Limb (tissue), 2 donors: ENCODE measurements around the gene PAN2.
"Not testable (repeated sequence)": the region's sequence is repeated elsewhere in the genome, so short reads cannot be mapped to it uniquely, and the experiment has no call there.

Source experiments
- DNase-seq, 2 donors: peaks; one replicate each; pipeline ENCODE4 v3.0.0-alpha.2; 2016; ENCODE audit errors: extremely low spot score in 2 of 2

Gene PAN2

GRCh38 chr12:56347255-56347654 is 13.5 kb upstream of the PAN2 start:
- DNase-seq, result not testable (repeated sequence)

- no peak for DNase-seq
Measured at GRCh38 chr12:56346675-56347074, 12.9 kb upstream of the PAN2 start.

GRCh38 chr12:56342290-56342689 is 8.5 kb upstream of the PAN2 start:
- DNase-seq, result not testable (repeated sequence)

GRCh38 chr12:56341616-56342015 is 7.8 kb upstream of the PAN2 start:
- DNase-seq, result no peak

- DNase-seq, result no peak
Measured at GRCh38 chr12:56339158-56339422, 5.3 kb upstream of the PAN2 start.

- DNase-seq, result no peak
Measured at GRCh38 chr12:56338308-56339157, 4.7 kb upstream of the PAN2 start, which contains the start of gene IL23A. IL23A (plus strand) TSS chr12:56338884; CDS start chr12:56339045, 161 bp downstream.

- no peak for DNase-seq
Measured at GRCh38 chr12:56337753-56338251, 4.0 kb upstream of the PAN2 start.

- DNase-seq, result no peak
Measured at GRCh38 chr12:56336361-56337167, 2.8 kb upstream of the PAN2 start.

GRCh38 chr12:56335527-56335926 is 1.7 kb upstream of the PAN2 start:
- not testable (repeated sequence) for DNase-seq

- DNase-seq, result no peak
Measured at GRCh38 chr12:56334490-56334793, 642 bp upstream of the PAN2 start.

GRCh38 chr12:56333197-56333678 is 562 bp downstream of the PAN2 start:
- DNase-seq, result no peak

- DNase-seq, result no peak
Measured at GRCh38 chr12:56332512-56333196, 1.1 kb downstream of the PAN2 start.

GRCh38 chr12:56330936-56331490 is 2.8 kb downstream of the PAN2 start:
- DNase-seq, result no peak

GRCh38 chr12:56326533-56326932 is 7.3 kb downstream of the PAN2 start:
- DNase-seq, result no peak

GRCh38 chr12:56326126-56326525 is 7.7 kb downstream of the PAN2 start:
- DNase-seq, result no peak

- DNase-seq, result no peak
Measured at GRCh38 chr12:56324206-56324605, 9.6 kb downstream of the PAN2 start.

GRCh38 chr12:56321610-56322009 is 12.2 kb downstream of the PAN2 start:
- DNase-seq, result not testable (repeated sequence)

GRCh38 chr12:56321027-56321426 is 12.8 kb downstream of the PAN2 start:
- no peak for DNase-seq

GRCh38 chr12:56317675-56318074 is 16.1 kb downstream of the PAN2 start:
- no peak for DNase-seq

GRCh38 chr12:56315622-56316473 is 18.0 kb downstream of the PAN2 start, which contains the start of gene CNPY2:
CNPY2 (minus strand) TSS chr12:56315988; CDS start chr12:56315217, 771 bp downstream.
- peak; percentile 94 to 97 for DNase-seq

GRCh38 chr12:56315249-56315621 is 18.6 kb downstream of the PAN2 start:
- peak in 1 of 2 donors; percentile 60 for DNase-seq
